WTC11 (cell line): ENCODE measurements around the gene SMIM5. TPM values are rescaled to one million over a fixed set of nuclear protein-coding genes. Genes with fewer than 3 reads are reported as not detected.

Experiments used
- CBFB ChIP-seq: sonication (generic); formaldehyde crosslinking; IDR thresholded peaks from 2 replicates; pipeline ENCODE4 v1.8.1; 2022; ENCODE audit warnings: mild to moderate bottlenecking, low read depth, missing genetic modification reagents
- CREB1 ChIP-seq: sonication (generic); formaldehyde crosslinking; IDR thresholded peaks from 2 replicates; pipeline ENCODE4 v1.8.0; 2023; ENCODE audit warnings: mild to moderate bottlenecking, missing genetic modification reagents
- CREM ChIP-seq: sonication (generic); formaldehyde crosslinking; IDR thresholded peaks from 2 replicates; pipeline ENCODE4 v1.8.1; 2022; ENCODE audit warnings: mild to moderate bottlenecking, missing genetic modification reagents, moderate library complexity
- FOXP1 ChIP-seq: sonication (generic); formaldehyde crosslinking; IDR thresholded peaks from 2 replicates; pipeline ENCODE4 v1.8.0; 2022; ENCODE audit warnings: missing genetic modification reagents, mild to moderate bottlenecking, moderate library complexity, borderline replicate concordance
- MLX ChIP-seq: sonication (generic); formaldehyde crosslinking; IDR thresholded peaks from 2 replicates; pipeline ENCODE4 v1.8.1; 2023; ENCODE audit warnings: mild to moderate bottlenecking, missing genetic modification reagents, moderate library complexity
- NR2C2 ChIP-seq: sonication (generic); formaldehyde crosslinking; IDR thresholded peaks from 2 replicates; pipeline ENCODE4 v1.8.0; 2022; ENCODE audit warnings: mild to moderate bottlenecking, missing genetic modification reagents
- PREB ChIP-seq: sonication (generic); formaldehyde crosslinking; IDR thresholded peaks from 2 replicates; pipeline ENCODE4 v1.8.1; 2022; ENCODE audit warnings: mild to moderate bottlenecking, missing genetic modification reagents, moderate library complexity, borderline replicate concordance
- TEAD1 ChIP-seq: sonication (generic); formaldehyde crosslinking; IDR thresholded peaks from 2 replicates; pipeline ENCODE4 v1.8.0; 2022; ENCODE audit warnings: mild to moderate bottlenecking, missing genetic modification reagents
- ZNF671 ChIP-seq: fragments of 250-450 bp; sonication (Bioruptor Pico); IDR thresholded peaks from 2 replicates; pipeline ENCODE4 v1.8.0; 2021; ENCODE audit warnings: mild to moderate bottlenecking
- total RNA-seq: library from RNA; stranded (reverse); gene quantifications from 3 replicates; pipeline ENCODE4 v1.2.3, GENCODE V29; 2021
- TF ChIP-seq, protein P1 (sequence below): sonication (generic); formaldehyde crosslinking; IDR thresholded peaks from 2 replicates; pipeline ENCODE4 v1.8.1; 2023; ENCODE audit warnings: mild to moderate bottlenecking, missing genetic modification reagents
- TF ChIP-seq, protein P2 (sequence below): sonication (generic); formaldehyde crosslinking; IDR thresholded peaks from 2 replicates; pipeline ENCODE4 v1.8.1; 2023; ENCODE audit warnings: mild to moderate bottlenecking, missing genetic modification reagents, borderline replicate concordance
- TF ChIP-seq, protein P3 (sequence below): fragments of 250-450 bp; sonication (Bioruptor Pico); IDR thresholded peaks from 2 replicates; pipeline ENCODE4 v1.9.0; 2021; ENCODE audit warnings: mild to moderate bottlenecking, borderline replicate concordance
- TF ChIP-seq, protein P4 (sequence below): sonication (generic); formaldehyde crosslinking; IDR thresholded peaks from 2 replicates; pipeline ENCODE4 v1.8.0; 2023; ENCODE audit warnings: mild to moderate bottlenecking, missing genetic modification reagents

Gene SMIM5
- total RNA-seq, 1 experiment from 2014 or later: not detected

DNA sequence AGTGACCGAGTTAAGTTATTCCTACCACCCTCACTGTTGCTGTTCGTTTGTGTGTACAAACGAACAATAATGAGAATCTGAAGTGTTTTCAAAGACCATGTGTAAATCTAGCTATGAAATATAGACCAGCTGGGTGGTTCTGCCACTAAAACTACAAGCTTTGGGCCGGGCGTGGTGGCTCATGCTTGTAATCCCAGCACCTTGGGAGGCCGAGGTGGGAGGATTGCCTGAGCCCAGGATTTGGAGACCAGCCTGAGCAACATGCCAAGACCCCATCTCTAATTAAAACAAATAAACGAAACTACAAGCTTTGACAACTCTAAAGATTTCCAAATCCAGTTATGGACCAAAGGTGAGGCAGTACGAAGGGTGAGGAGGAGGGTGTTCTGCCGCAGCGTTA, 32.7 kb downstream of the SMIM5 start (continued):
- TF ChIP-seq, protein P1, sequence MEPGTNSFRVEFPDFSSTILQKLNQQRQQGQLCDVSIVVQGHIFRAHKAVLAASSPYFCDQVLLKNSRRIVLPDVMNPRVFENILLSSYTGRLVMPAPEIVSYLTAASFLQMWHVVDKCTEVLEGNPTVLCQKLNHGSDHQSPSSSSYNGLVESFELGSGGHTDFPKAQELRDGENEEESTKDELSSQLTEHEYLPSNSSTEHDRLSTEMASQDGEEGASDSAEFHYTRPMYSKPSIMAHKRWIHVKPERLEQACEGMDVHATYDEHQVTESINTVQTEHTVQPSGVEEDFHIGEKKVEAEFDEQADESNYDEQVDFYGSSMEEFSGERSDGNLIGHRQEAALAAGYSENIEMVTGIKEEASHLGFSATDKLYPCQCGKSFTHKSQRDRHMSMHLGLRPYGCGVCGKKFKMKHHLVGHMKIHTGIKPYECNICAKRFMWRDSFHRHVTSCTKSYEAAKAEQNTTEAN (CRISPR knock-in tag): no peak
- no peak for TF ChIP-seq MLX
- TF ChIP-seq PREB (CRISPR knock-in tag): no peak
- TF ChIP-seq, protein P2, sequence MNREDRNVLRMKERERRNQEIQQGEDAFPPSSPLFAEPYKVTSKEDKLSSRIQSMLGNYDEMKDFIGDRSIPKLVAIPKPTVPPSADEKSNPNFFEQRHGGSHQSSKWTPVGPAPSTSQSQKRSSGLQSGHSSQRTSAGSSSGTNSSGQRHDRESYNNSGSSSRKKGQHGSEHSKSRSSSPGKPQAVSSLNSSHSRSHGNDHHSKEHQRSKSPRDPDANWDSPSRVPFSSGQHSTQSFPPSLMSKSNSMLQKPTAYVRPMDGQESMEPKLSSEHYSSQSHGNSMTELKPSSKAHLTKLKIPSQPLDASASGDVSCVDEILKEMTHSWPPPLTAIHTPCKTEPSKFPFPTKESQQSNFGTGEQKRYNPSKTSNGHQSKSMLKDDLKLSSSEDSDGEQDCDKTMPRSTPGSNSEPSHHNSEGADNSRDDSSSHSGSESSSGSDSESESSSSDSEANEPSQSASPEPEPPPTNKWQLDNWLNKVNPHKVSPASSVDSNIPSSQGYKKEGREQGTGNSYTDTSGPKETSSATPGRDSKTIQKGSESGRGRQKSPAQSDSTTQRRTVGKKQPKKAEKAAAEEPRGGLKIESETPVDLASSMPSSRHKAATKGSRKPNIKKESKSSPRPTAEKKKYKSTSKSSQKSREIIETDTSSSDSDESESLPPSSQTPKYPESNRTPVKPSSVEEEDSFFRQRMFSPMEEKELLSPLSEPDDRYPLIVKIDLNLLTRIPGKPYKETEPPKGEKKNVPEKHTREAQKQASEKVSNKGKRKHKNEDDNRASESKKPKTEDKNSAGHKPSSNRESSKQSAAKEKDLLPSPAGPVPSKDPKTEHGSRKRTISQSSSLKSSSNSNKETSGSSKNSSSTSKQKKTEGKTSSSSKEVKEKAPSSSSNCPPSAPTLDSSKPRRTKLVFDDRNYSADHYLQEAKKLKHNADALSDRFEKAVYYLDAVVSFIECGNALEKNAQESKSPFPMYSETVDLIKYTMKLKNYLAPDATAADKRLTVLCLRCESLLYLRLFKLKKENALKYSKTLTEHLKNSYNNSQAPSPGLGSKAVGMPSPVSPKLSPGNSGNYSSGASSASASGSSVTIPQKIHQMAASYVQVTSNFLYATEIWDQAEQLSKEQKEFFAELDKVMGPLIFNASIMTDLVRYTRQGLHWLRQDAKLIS: no peak
- no peak for TF ChIP-seq CREB1
- no peak for TF ChIP-seq CREM
- TF ChIP-seq ZNF671 (CRISPR knock-in tag): no peak
- no peak for TF ChIP-seq FOXP1 (CRISPR knock-in tag)
- no peak for TF ChIP-seq NR2C2 (CRISPR knock-in tag)
- no peak for TF ChIP-seq CBFB (CRISPR knock-in tag)
- TF ChIP-seq, protein P3, sequence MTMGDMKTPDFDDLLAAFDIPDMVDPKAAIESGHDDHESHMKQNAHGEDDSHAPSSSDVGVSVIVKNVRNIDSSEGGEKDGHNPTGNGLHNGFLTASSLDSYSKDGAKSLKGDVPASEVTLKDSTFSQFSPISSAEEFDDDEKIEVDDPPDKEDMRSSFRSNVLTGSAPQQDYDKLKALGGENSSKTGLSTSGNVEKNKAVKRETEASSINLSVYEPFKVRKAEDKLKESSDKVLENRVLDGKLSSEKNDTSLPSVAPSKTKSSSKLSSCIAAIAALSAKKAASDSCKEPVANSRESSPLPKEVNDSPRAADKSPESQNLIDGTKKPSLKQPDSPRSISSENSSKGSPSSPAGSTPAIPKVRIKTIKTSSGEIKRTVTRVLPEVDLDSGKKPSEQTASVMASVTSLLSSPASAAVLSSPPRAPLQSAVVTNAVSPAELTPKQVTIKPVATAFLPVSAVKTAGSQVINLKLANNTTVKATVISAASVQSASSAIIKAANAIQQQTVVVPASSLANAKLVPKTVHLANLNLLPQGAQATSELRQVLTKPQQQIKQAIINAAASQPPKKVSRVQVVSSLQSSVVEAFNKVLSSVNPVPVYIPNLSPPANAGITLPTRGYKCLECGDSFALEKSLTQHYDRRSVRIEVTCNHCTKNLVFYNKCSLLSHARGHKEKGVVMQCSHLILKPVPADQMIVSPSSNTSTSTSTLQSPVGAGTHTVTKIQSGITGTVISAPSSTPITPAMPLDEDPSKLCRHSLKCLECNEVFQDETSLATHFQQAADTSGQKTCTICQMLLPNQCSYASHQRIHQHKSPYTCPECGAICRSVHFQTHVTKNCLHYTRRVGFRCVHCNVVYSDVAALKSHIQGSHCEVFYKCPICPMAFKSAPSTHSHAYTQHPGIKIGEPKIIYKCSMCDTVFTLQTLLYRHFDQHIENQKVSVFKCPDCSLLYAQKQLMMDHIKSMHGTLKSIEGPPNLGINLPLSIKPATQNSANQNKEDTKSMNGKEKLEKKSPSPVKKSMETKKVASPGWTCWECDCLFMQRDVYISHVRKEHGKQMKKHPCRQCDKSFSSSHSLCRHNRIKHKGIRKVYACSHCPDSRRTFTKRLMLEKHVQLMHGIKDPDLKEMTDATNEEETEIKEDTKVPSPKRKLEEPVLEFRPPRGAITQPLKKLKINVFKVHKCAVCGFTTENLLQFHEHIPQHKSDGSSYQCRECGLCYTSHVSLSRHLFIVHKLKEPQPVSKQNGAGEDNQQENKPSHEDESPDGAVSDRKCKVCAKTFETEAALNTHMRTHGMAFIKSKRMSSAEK: no peak
- no peak for TF ChIP-seq TEAD1
- TF ChIP-seq, protein P4, sequence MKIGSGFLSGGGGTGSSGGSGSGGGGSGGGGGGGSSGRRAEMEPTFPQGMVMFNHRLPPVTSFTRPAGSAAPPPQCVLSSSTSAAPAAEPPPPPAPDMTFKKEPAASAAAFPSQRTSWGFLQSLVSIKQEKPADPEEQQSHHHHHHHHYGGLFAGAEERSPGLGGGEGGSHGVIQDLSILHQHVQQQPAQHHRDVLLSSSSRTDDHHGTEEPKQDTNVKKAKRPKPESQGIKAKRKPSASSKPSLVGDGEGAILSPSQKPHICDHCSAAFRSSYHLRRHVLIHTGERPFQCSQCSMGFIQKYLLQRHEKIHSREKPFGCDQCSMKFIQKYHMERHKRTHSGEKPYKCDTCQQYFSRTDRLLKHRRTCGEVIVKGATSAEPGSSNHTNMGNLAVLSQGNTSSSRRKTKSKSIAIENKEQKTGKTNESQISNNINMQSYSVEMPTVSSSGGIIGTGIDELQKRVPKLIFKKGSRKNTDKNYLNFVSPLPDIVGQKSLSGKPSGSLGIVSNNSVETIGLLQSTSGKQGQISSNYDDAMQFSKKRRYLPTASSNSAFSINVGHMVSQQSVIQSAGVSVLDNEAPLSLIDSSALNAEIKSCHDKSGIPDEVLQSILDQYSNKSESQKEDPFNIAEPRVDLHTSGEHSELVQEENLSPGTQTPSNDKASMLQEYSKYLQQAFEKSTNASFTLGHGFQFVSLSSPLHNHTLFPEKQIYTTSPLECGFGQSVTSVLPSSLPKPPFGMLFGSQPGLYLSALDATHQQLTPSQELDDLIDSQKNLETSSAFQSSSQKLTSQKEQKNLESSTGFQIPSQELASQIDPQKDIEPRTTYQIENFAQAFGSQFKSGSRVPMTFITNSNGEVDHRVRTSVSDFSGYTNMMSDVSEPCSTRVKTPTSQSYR (CRISPR knock-in tag): no peak
